GM19328 (cell line): ENCODE data around the gene ERCC6.

Experiments
- ATAC-seq: cut with Tn5 transposase; IDR thresholded peaks from one replicate; pipeline ENCODE4 v1.9.1; 2021; ENCODE audit warnings: mild to moderate bottlenecking, moderate library complexity; ENCODE audit not compliant: unreplicated experiment

The ERCC6 gene

DNA sequence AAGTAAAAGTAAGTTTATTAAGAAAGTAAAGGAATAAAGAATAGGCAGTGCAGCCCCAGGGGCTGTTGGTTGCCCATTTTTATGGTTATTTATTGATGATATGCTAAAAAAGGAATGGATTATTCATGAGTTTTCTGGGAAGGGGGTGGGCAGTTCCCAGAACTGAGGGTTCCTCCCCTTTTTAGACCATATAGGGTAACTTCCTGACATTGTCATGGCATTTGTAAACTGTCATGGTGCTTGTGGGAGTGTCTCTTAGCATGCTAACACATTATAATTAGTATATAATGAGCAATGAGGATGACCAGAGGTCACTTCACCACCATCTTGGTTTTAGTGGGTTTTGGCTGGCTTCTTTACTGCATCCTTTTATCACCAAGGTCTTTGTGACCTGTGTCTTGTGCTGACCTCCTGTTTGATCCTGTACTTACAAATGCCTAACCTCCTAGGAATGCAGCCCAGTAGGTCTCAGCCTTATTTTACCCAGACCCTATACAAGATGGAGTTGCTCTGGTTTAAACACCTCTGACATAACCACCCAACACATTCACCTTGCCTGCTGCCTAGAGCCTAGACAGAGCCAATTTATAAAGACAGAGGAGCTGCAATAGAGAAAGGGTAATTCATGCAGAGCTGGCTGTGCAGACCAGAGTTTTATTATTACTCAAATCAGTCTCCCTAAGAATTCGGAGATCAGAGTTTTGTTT, 10.9 kb upstream of the ERCC6 start:
- no peak for ATAC-seq

- no peak for ATAC-seq
Measured at GRCh38 chr10:49543604-49544003, 4.7 kb upstream of the ERCC6 start.

- no peak for ATAC-seq
Measured at GRCh38 chr10:49542353-49542752, 3.4 kb upstream of the ERCC6 start.

- no peak for ATAC-seq
Measured at GRCh38 chr10:49541762-49542161, 2.8 kb upstream of the ERCC6 start.

- no peak for ATAC-seq
Measured at GRCh38 chr10:49540056-49540797, 1.3 kb upstream of the ERCC6 start.

GRCh38 chr10:49539320-49539885, 482 bp upstream of the ERCC6 start:
- ATAC-seq = no peak

DNA sequence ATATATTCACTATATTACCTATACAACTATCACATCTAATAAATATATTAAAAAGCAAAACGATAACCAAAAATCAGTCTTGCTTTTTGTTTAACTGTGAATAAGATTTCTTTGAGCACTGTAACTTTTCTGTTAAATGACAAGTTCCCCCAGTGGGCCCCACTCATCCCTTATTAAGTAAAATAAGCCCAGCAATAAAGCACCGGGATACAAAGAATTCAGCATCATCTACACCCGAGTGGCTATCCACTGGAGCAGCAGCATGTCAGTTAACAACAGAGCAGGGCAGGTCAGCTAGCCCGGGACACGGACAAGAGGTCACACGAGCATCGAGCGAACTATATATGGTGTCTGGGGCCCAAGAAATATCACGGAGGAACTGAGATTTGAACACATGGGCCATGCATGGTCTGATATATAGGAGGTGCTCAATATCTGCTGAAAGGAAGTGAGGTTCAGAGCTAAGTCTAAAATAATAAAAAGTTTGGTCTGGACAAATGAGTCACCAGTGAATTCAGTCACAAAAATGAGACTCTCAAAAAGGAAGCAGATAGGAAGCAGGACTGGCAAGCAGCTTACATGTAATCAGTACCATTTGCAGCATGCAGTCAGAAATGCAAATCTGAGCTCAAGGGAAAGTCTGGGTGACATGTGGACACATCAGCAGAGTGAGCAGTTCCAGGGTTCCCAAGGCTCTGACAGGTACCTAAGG, 4.1 kb downstream of the ERCC6 start:
- ATAC-seq = peak; percentile 39

DNA sequence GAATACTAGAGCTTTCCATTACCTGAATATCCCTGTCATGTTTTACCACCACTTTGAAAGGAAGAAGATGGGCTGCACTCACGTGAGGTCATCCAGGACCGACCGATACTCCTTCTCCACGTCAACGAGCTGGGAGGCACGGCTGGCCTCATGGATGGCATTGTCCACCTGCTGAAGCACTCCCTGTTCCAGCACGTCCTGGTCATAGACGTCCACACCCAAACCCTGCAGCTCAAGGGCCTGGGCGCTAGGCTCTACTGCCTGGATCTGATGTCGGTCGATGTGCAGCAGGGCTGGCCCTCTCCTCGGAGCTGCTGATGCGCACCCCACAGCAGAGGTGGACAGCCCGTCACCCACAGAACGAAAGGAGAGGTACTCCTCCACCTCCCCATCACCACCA, 6.5 kb downstream of the ERCC6 start:
- ATAC-seq = no peak

GRCh38 chr10:49528977-49529506, 9.9 kb downstream of the ERCC6 start:
- no peak for ATAC-seq

- no peak for ATAC-seq
Measured at GRCh38 chr10:49527850-49528249, 11.1 kb downstream of the ERCC6 start.

DNA sequence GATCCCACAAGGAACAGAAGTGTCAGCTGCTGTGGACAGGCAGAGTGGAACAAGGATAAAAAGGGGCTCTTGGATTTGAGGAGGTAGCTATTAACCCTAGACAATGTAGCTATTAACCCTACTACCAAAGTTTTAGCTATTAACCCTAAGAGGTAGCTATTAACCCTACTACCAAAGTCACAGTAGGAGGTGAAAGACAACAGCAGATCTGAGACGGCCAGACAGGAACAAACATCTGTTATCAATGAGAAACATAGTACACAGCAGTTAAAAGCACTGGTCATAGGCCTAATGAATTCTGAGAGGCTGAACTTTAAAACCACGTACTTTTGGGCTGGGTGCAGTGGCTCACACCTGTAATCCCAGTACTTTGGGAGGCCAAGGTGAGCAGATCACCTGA, 11.9 kb downstream of the ERCC6 start:
- no peak for ATAC-seq

GRCh38 chr10:49526619-49527018, 12.3 kb downstream of the ERCC6 start:
- no peak for ATAC-seq

GRCh38 chr10:49524496-49524895, 14.4 kb downstream of the ERCC6 start:
- ATAC-seq = no peak

DNA sequence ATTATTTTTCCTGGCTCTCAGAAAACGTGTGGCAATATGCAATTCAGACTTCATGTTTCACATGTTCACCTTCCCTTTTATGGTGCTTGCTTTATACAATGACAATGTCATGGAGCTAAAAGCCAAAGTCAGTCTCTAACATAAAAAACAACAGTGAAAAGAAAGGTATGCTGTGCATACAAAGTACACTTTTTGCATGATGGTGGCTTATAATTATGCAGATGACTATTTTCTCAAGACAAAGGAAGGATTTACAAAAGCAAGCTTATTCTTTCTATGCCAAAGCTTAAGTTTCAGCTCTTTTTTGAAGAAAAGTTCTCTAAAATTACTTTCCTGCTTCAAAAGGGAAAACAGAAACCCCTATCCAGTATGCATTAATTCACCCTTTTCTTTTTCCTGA, 15.6 kb downstream of the ERCC6 start:
- ATAC-seq = no peak

DNA sequence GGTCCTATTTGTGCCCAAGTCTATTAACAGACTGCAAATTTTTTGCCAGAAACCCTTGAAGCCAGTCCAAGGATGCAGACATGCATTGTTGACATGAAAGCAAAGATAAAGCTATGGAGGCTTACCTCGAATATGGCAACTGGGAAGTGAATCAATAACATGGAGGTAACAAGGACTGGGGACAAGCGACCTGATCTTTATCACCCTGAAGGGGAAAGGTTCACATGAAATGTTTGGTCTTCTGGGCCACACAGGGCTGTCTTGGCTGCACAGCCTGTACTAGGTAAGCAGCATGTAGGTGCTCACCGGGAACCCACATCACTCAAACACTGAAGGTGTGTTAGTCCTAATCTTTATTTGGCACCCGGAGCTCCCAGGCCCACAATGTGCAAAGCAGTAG, 17.9 kb downstream of the ERCC6 start:
- no peak for ATAC-seq

GRCh38 chr10:49520122-49520775, 18.7 kb downstream of the ERCC6 start:
- no peak for ATAC-seq

DNA sequence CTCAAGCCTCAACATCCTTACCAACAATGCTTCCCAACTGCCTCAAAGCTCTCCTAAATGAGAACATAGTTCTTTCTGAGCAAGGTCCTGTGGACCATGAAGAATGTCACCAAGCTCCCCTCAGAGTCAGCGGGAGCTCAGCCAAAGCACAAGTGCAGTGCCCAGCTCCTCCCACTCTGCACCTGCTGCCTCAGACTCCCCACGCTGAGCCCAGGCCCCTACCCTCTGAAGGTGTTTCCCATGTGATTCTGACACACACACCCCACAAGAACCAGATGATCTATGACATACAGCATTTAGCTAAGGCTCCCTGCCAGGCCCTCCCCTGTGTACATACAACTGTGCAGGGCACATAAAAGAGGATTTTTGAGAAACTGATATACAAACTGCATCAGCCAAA, 19.2 kb downstream of the ERCC6 start:
- ATAC-seq = no peak

DNA sequence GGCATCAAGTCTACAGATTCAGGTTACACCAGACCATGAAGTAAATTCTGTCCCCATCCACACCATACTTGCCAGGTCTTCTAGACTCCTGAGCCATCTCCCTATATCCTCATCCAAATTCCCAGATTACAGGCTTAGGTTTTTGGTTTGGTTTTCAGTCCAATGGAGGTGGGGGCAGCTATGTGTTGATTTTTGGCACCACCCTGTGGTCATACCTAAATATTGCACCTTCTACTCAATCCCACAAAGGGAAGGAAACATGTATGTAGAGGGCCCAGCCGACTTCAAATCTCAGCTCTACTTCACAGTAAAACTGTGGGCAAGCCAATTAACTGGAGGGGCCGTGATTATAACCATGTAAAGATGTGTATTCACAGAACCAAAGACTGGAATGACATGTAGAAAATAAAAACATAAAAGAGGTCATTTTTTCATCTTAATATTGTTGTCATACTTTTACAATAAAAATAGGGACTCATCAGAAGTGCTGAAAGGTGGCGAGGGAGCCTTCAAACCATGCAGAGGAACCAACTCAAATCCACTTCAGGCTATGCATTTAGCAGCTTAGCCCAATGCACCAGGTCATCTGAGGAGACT, 19.8 kb downstream of the ERCC6 start:
- no peak for ATAC-seq

- ATAC-seq = no peak
Measured at GRCh38 chr10:49518566-49518965, 20.4 kb downstream of the ERCC6 start.

- ATAC-seq = no peak
Measured at GRCh38 chr10:49516216-49516970, 22.5 kb downstream of the ERCC6 start.
